CD14-positive monocyte (primary cell): Measurements from ENCODE around the gene IGFN1. TPM values are rescaled to one million over a fixed set of nuclear protein-coding genes. Genes with fewer than 3 reads are reported as not detected.
A peak's percentile ranks its signal among the peaks of the same experiment; 100 is the strongest.

Experiments
- DNase-seq, 3 donors: peaks; one replicate each; pipeline ENCODE4 v3.0.0-alpha.2; 2011 to 2022
- H2AFZ ChIP-seq: 2 replicates; pipeline ENCODE4 v1.6.0; 2012; ENCODE audit warnings: mild to moderate bottlenecking, low read depth, low read length, inconsistent platforms; ENCODE audit not compliant: insufficient read depth, poor library complexity, severe bottlenecking
- H3K27ac ChIP-seq, 2 donors: 1 replicate in 1 of 2; 2 replicates in 1 of 2; pipeline ENCODE4 v1.5.1; 2012 to 2013; ENCODE audit warnings: low read length in 2 of 2, control low read depth in 1 of 2, inconsistent platforms in 1 of 2, low read depth in 1 of 2, mild to moderate bottlenecking in 1 of 2
- H3K27me3 ChIP-seq, 2 donors: one replicate each; pipeline versions ENCODE4 v1.6.0 to v1.6.1; 2011 to 2013; ENCODE audit warnings: low read length in 2 of 2; ENCODE audit not compliant: control insufficient read depth in 2 of 2, insufficient read depth in 2 of 2
- H3K36me3 ChIP-seq, 2 donors: replicated peaks in 1 of 2; 1 replicate in 1 of 2; 2 replicates in 1 of 2; pipeline versions ENCODE4 v1.5.1 to v1.6.1; 2012 to 2013; ENCODE audit warnings: low read length in 2 of 2, control low read depth in 1 of 2, inconsistent platforms in 1 of 2, mild to moderate bottlenecking in 1 of 2; ENCODE audit not compliant: insufficient read depth in 2 of 2, control insufficient read depth in 1 of 2
- H3K4me1 ChIP-seq, 2 donors: 1 replicate in 1 of 2; 2 replicates in 1 of 2; pipeline versions ENCODE4 v1.5.1 to v1.6.1; 2012 to 2013; ENCODE audit warnings: low read length in 2 of 2, control low read depth in 1 of 2, inconsistent platforms in 1 of 2, mild to moderate bottlenecking in 1 of 2, moderate library complexity in 1 of 2; ENCODE audit not compliant: insufficient read depth in 2 of 2, control insufficient read depth in 1 of 2
- H3K4me2 ChIP-seq: replicated peaks from 2 replicates; pipeline ENCODE3; 2012; ENCODE audit warnings: low read length, moderate library complexity, mild to moderate bottlenecking; ENCODE audit not compliant: poor library complexity, severe bottlenecking; ENCODE audit errors: extremely low read depth
- H3K4me3 ChIP-seq, 3 experiments: fragments of 200-600 bp in 1 of 3; sonication (generic) in 1 of 3; replicated peaks in 1 of 3; 1 replicate in 2 of 3; 2 replicates in 1 of 3; pipeline ENCODE4 v1.5.1; 2011 to 2013; ENCODE audit warnings: low read length in 3 of 3, mild to moderate bottlenecking in 3 of 3, control low read depth in 2 of 3, low read depth in 2 of 3, inconsistent platforms in 1 of 3, moderate library complexity in 1 of 3
- H3K79me2 ChIP-seq: 2 replicates; pipeline ENCODE4 v1.6.0; 2012; ENCODE audit warnings: mild to moderate bottlenecking, control low read depth, inconsistent platforms, low read length, moderate library complexity; ENCODE audit not compliant: insufficient read depth
- H3K9ac ChIP-seq: 2 replicates; pipeline ENCODE4 v1.6.0; 2017; ENCODE audit warnings: low read length, mild to moderate bottlenecking; ENCODE audit not compliant: insufficient read depth, poor library complexity, severe bottlenecking
- H3K9me3 ChIP-seq, 2 donors: replicated peaks in 1 of 2; 1 replicate in 1 of 2; 2 replicates in 1 of 2; pipeline versions ENCODE4 v1.5.1 to v1.6.1; 2012 to 2013; ENCODE audit warnings: low read length in 2 of 2, control low read depth in 1 of 2; ENCODE audit not compliant: control insufficient read depth in 1 of 2, insufficient read depth in 1 of 2
- H4K20me1 ChIP-seq: 2 replicates; pipeline ENCODE4 v1.6.0; 2012; ENCODE audit warnings: mild to moderate bottlenecking, low read length, control low read depth, moderate library complexity; ENCODE audit not compliant: insufficient read depth
- H3K27ac Mint-ChIP-seq, 7 donors: one replicate each; pipeline ENCODE4 v1.8.0; 2020; ENCODE audit warnings: mild to moderate bottlenecking in 7 of 7, mixed read lengths in 7 of 7, moderate library complexity in 6 of 7, inconsistent platforms in 2 of 7
- H3K27me3 Mint-ChIP-seq, 3 donors: one replicate each; pipeline ENCODE4 v1.8.0; 2021 to 2022; ENCODE audit warnings: low read depth in 3 of 3, mild to moderate bottlenecking in 3 of 3, mixed read lengths in 3 of 3, moderate library complexity in 3 of 3, inconsistent platforms in 1 of 3
- H3K36me3 Mint-ChIP-seq, 2 donors: one replicate each; pipeline ENCODE4 v1.8.0; 2020; ENCODE audit warnings: mixed read lengths in 2 of 2, inconsistent platforms in 1 of 2, mild to moderate bottlenecking in 1 of 2
- H3K4me1 Mint-ChIP-seq: one replicate; pipeline ENCODE4 v1.8.0; 2020; ENCODE audit warnings: mild to moderate bottlenecking, mixed read lengths
- H3K4me3 Mint-ChIP-seq, 2 donors: one replicate each; pipeline ENCODE4 v1.8.0; 2020; ENCODE audit warnings: mild to moderate bottlenecking in 2 of 2, mixed read lengths in 2 of 2, moderate library complexity in 1 of 2
- H3K9me3 Mint-ChIP-seq, 7 donors: one replicate each; pipeline ENCODE4 v1.8.0; 2020 to 2022; ENCODE audit warnings: mixed read lengths in 7 of 7, mild to moderate bottlenecking in 6 of 7, moderate library complexity in 6 of 7, inconsistent platforms in 2 of 7
- WGBS: methylation state at CpG from one replicate; pipeline ENCODE4 v1.1.5; 2013; ENCODE audit warnings: missing lambda C conversion rate; ENCODE audit not compliant: insufficient coverage; 5-methylcytosine and 5-hydroxymethylcytosine counted together
- intact Hi-C, 2 donors: fragments of 100-400 bp; cut with micrococcal nuclease; formaldehyde crosslinking; loops; one replicate each; pipeline versions ENCODE4 v1.15.0 to v1.15.1; 2023
- polyA plus RNA-seq, 3 donors: library from polyadenylated mRNA; depleted of rRNA in 1 of 3; unstranded in 2 of 3; stranded (reverse) in 1 of 3; fragments of 300-500 nt in 2 of 3; fragments of >200 nt in 1 of 3; fragmentation: Illumina TruSeq in 2 of 3; gene quantifications; 1 replicate in 2 of 3; 2 replicates in 1 of 3; pipeline ENCODE4 v1.2.3, GENCODE V29; 2012 to 2021
- TF ChIP-seq, protein P1 (sequence below): fragments of 200-600 bp; IDR thresholded peaks from one replicate; pipeline ENCODE4 v1.8.0; 2022; ENCODE audit warnings: antibody characterized with exemption, mild to moderate bottlenecking

IGFN1 gene
- polyA plus RNA-seq, 3 donors = not detected

DNA sequence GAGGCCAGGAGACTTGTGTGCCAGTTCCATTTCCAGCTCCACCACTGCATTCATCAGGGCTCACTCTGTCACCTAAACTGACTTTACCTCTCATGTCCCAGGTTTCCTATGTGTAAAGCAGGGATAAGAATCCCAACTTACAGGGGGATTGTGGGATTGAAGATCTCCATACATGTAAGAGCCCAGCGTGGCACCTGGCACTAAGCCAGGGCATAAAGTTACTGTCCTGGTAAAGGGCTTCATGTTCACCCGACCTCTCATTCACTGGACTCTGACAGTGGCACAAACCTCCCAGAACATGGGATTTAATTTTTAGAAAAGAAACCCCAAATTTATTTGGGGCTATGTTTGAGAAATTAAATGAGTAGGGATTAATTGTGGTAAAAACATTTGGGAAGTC, 8.9 kb upstream of the IGFN1 start:
- Mint-ChIP-seq H3K9me3 (peaks cover 3 to 14% (median 6%) of the 10 kb centered on the region in 7 donors), H3K4me1 (peaks cover 22% of the 10 kb centered on the region), H3K4me3 (no peak overlapping the region), H3K27ac (peak overlapping the region in 2 of 7 donors; percentile 8 to 14), H3K27me3 (peaks cover 5 to 8% (median 8%) of the 10 kb centered on the region in 3 donors), H3K36me3 (no peaks in the 10 kb centered on the region)
- Histone ChIP-seq H4K20me1 (no peaks in the 10 kb centered on the region), H3K9me3 (no peaks in the 10 kb centered on the region), H3K36me3 (no peaks in the 10 kb centered on the region), H3K79me2 (no peaks in the 10 kb centered on the region), H2AFZ (no peak overlapping the region), H3K27me3 (no peaks in the 10 kb centered on the region), H3K4me3 (no peak overlapping the region), H3K4me2 (no peak overlapping the region), H3K27ac (no peak overlapping the region), H3K9ac (no peak overlapping the region), H3K4me1 (no peaks in the 10 kb centered on the region)
- WGBS = no CpG with 5 or more reads among the region's 2 CpGs
- intact Hi-C loops = no loop called here
- TF ChIP-seq, protein P1, sequence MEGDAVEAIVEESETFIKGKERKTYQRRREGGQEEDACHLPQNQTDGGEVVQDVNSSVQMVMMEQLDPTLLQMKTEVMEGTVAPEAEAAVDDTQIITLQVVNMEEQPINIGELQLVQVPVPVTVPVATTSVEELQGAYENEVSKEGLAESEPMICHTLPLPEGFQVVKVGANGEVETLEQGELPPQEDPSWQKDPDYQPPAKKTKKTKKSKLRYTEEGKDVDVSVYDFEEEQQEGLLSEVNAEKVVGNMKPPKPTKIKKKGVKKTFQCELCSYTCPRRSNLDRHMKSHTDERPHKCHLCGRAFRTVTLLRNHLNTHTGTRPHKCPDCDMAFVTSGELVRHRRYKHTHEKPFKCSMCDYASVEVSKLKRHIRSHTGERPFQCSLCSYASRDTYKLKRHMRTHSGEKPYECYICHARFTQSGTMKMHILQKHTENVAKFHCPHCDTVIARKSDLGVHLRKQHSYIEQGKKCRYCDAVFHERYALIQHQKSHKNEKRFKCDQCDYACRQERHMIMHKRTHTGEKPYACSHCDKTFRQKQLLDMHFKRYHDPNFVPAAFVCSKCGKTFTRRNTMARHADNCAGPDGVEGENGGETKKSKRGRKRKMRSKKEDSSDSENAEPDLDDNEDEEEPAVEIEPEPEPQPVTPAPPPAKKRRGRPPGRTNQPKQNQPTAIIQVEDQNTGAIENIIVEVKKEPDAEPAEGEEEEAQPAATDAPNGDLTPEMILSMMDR = no peak
- DNase-seq = no peak

- Mint-ChIP-seq H3K4me1 (peaks cover 22% of the 10 kb centered on the region), H3K9me3 (peaks cover 3 to 11% (median 6%) of the 10 kb centered on the region in 7 donors), H3K36me3 (no peaks in the 10 kb centered on the region), H3K27me3 (peaks cover 4 to 10% (median 5%) of the 10 kb centered on the region in 3 donors), H3K4me3 (no peak overlapping the region), H3K27ac (no peak overlapping the region)
- no peaks in the 10 kb centered on the region for H3K79me2 ChIP-seq
- H3K36me3 ChIP-seq = no peaks in the 10 kb centered on the region
- H3K4me2 ChIP-seq = no peak overlapping the region
- 90% methylated on average over 2 of the region's 3 CpGs for WGBS
- no peak for DNase-seq
- H3K4me1 ChIP-seq = no peaks in the 10 kb centered on the region
- H3K27ac ChIP-seq = no peak overlapping the region
- H3K4me3 ChIP-seq = no peak overlapping the region
- H3K27me3 ChIP-seq = no peaks in the 10 kb centered on the region
- no peak overlapping the region for H2AFZ ChIP-seq
- TF ChIP-seq, protein P1 = no peak
- no peaks in the 10 kb centered on the region for H3K9me3 ChIP-seq
- intact Hi-C loops = no loop called here
- no peak overlapping the region for H3K9ac ChIP-seq
- H4K20me1 ChIP-seq = no peaks in the 10 kb centered on the region
Measured at GRCh38 chr1:201183209-201183608, 7.4 kb upstream of the IGFN1 start.
